GM18870 (cell line): ENCODE results near the gene AFF2.

ENCODE experiments used
- ATAC-seq: cut with Tn5 transposase; IDR thresholded peaks from one replicate; pipeline ENCODE4 v1.9.1; 2021; ENCODE audit warnings: moderate library complexity; ENCODE audit not compliant: unreplicated experiment

Gene AFF2

GRCh38 chrX:148535639-148536038 is 35.2 kb downstream of the AFF2 start:
- ATAC-seq: no peak

- no peak for ATAC-seq
These were observed 36.5 kb downstream of the AFF2 start for GRCh38 chrX:148536961-148537360.

- no peak for ATAC-seq
These were observed 37.3 kb downstream of the AFF2 start for GRCh38 chrX:148537556-148538182.

GRCh38 chrX:148538582-148538981 is 38.2 kb downstream of the AFF2 start:
- ATAC-seq: no peak

- ATAC-seq: no peak
These were observed 39.7 kb downstream of the AFF2 start for GRCh38 chrX:148540114-148540513.

GRCh38 chrX:148540671-148541583 is 40.5 kb downstream of the AFF2 start:
- ATAC-seq: peak; percentile 18

GRCh38 chrX:148541584-148541940 is 41.1 kb downstream of the AFF2 start:
- ATAC-seq: peak; percentile 56

GRCh38 chrX:148542481-148543255 is 42.3 kb downstream of the AFF2 start:
- ATAC-seq: no peak

- ATAC-seq: no peak
These were observed 52.4 kb downstream of the AFF2 start for GRCh38 chrX:148552775-148553174.

- no peak for ATAC-seq
These were observed 54.7 kb downstream of the AFF2 start for GRCh38 chrX:148555101-148555500.

GRCh38 chrX:148555571-148556243 is 55.3 kb downstream of the AFF2 start:
- no peak for ATAC-seq

GRCh38 chrX:148556498-148556897 is 56.1 kb downstream of the AFF2 start:
- ATAC-seq: no peak

- ATAC-seq: no peak
These were observed 62.4 kb downstream of the AFF2 start for GRCh38 chrX:148562846-148563245.

- no peak for ATAC-seq
These were observed 66.8 kb downstream of the AFF2 start for GRCh38 chrX:148567229-148567628.

- ATAC-seq: no peak
These were observed 67.4 kb downstream of the AFF2 start for GRCh38 chrX:148567779-148568178.

- ATAC-seq: no peak
These were observed 68.3 kb downstream of the AFF2 start for GRCh38 chrX:148568763-148569162.

- ATAC-seq: no peak
These were observed 71.9 kb downstream of the AFF2 start for GRCh38 chrX:148572337-148572736.

- ATAC-seq: no peak
These were observed 72.7 kb downstream of the AFF2 start for GRCh38 chrX:148573119-148573518.

- no peak for ATAC-seq
These were observed 74.0 kb downstream of the AFF2 start for GRCh38 chrX:148574237-148574973.

GRCh38 chrX:148576396-148576795 is 76.0 kb downstream of the AFF2 start:
- ATAC-seq: no peak
